Measurements from ENCODE around the gene SLC35E1. TPM values are rescaled to one million over a fixed set of nuclear protein-coding genes. Genes with fewer than 3 reads are reported as not detected.

SLC35E1 gene
- total RNA-seq, 1 experiment from 2014 or later = 35.8 TPM

- Mint-ChIP-seq H3K36me3 (ENCODE audit: insufficient read depth in 1 of 3, low read depth in 3 of 3) (peaks cover 57 to 94% (median 86%) of the 10 kb centered on the region in 3 experiments), H3K4me3 (no peak overlapping the region; a peak in 1 of 5 replicates), H3K4me1 (no peaks in the 10 kb centered on the region), H3K9me3 (no peaks in the 10 kb centered on the region), H3K27ac (peak overlapping the region in 1 of 3 experiments; percentile 44; a peak in 1 of 7 replicates), H3K27me3 (ENCODE audit: low read depth) (no peaks in the 10 kb centered on the region)
- Histone ChIP-seq H3K79me1 (ENCODE audit: insufficient read depth, low read depth, low read length, poor library complexity, severe bottlenecking) (peaks cover 2% of the 10 kb centered on the region), H4K8ac (replicated peaks; ENCODE audit: insufficient read length, low read depth, low read length) (no peak overlapping the region), H2BK15ac (ENCODE audit: low read depth, low read length) (no peak overlapping the region), H3K23me2 (ENCODE audit: insufficient read length, low read depth, low read length, poor library complexity, severe bottlenecking) (no peaks in the 10 kb centered on the region), H3K9me3 (ENCODE audit: control insufficient read depth, low read depth, low read length) (no peaks in the 10 kb centered on the region), H3K27me3 (ENCODE audit: insufficient read depth, low read length) (no peaks in the 10 kb centered on the region), H4K20me1 (ENCODE audit: control insufficient read depth, insufficient read depth, insufficient read length) (no peaks in the 10 kb centered on the region), H3K9ac (ENCODE audit: extremely low read depth, insufficient read length, low read length) (no peak overlapping the region), H3K4ac (ENCODE audit: low read depth, low read length) (no peak overlapping the region), H3K14ac (ENCODE audit: insufficient read depth, low read length) (no peak overlapping the region), H2AK5ac (ENCODE audit: insufficient read length, low read length) (no peak overlapping the region), H3K23ac (ENCODE audit: insufficient read length, low read depth, low read length) (no peak overlapping the region), H3K27ac (ENCODE audit: insufficient read length, low read depth, low read length) (no peak overlapping the region), H3K4me2 (ENCODE audit: insufficient read depth, insufficient read length, low read length) (no peak overlapping the region), H2BK5ac (ENCODE audit: insufficient read length, low read length) (no peak overlapping the region), H3K18ac (ENCODE audit: insufficient read length, low read depth, low read length) (no peak overlapping the region), H3T11ph (ENCODE audit: low read length) (no peak overlapping the region), H3K56ac (ENCODE audit: insufficient read length, low read depth, low read length) (no peak overlapping the region), H4K5ac (ENCODE audit: insufficient read length, low read depth, low read length) (no peak overlapping the region), H2BK120ac (ENCODE audit: low read depth, low read length, poor library complexity, severe bottlenecking) (no peak overlapping the region), H3K4me1 (ENCODE audit: insufficient read depth, low read length) (no peaks in the 10 kb centered on the region), H2BK20ac (ENCODE audit: low read depth, low read length, poor library complexity, severe bottlenecking) (no peak overlapping the region), H4K91ac (ENCODE audit: insufficient read length, low read depth, low read length) (no peak overlapping the region), H2AFZ (ENCODE audit: low read length) (no peak overlapping the region), H2BK12ac (ENCODE audit: insufficient read length, low read depth, low read length) (no peak overlapping the region), H3K79me2 (ENCODE audit: insufficient read depth, low read length) (no peaks in the 10 kb centered on the region)
- no peak for DNase-seq
- WGBS (ENCODE audit: extremely low coverage, insufficient read length, low lambda C conversion rate) = no CpG with 5 or more reads among the region's 43 CpGs
- no peak for TF ChIP-seq CTCF (conservative IDR thresholded peaks at IDR 0.05)
These were observed 41.5 kb downstream of the SLC35E1 start for GRCh38 chr19:16530540-16531379.
